GM23248 (cell line): ENCODE results near the gene UBC. TPM values are rescaled to one million over a fixed set of nuclear protein-coding genes. Genes with fewer than 3 reads are reported as not detected.

Experiments used
- DNase-seq: peaks from one replicate; pipeline ENCODE4 v3.0.0-alpha.2; 2015
- H2AFZ ChIP-seq: fragments of 200-600 bp; sonication (generic); 2 replicates; pipeline ENCODE4 v1.6.1; 2016; ENCODE audit warnings: antibody characterized with exemption
- H3F3A ChIP-seq: fragments of 200-600 bp; sonication (generic); 2 replicates; pipeline ENCODE4 v1.6.1; 2016; ENCODE audit warnings: mild to moderate bottlenecking, antibody characterized with exemption, mixed run types; ENCODE audit not compliant: insufficient read depth
- H3K27ac ChIP-seq: fragments of 200-600 bp; sonication (generic); 2 replicates; pipeline ENCODE4 v1.5.1; 2016; ENCODE audit warnings: mild to moderate bottlenecking
- H3K27me3 ChIP-seq: fragments of 200-600 bp; sonication (generic); replicated peaks from 2 replicates; pipeline ENCODE4 v1.6.1; 2016; ENCODE audit warnings: mild to moderate bottlenecking; ENCODE audit not compliant: insufficient read depth
- H3K36me3 ChIP-seq: fragments of 200-600 bp; sonication (generic); 2 replicates; pipeline ENCODE4 v1.6.1; 2016; ENCODE audit warnings: low read depth, mild to moderate bottlenecking
- H3K4me1 ChIP-seq: fragments of 200-600 bp; sonication (generic); 2 replicates; pipeline ENCODE4 v1.6.1; 2016; ENCODE audit warnings: mild to moderate bottlenecking; ENCODE audit not compliant: insufficient read depth
- H3K4me2 ChIP-seq: fragments of 200-600 bp; sonication (generic); one replicate; pipeline ENCODE4 v1.6.1; 2016; ENCODE audit warnings: mild to moderate bottlenecking; ENCODE audit not compliant: unreplicated experiment
- H3K4me3 ChIP-seq: fragments of 200-600 bp; sonication (generic); 2 replicates; pipeline ENCODE4 v1.5.1; 2016; ENCODE audit warnings: mild to moderate bottlenecking
- H3K79me2 ChIP-seq: fragments of 200-600 bp; sonication (generic); 2 replicates; pipeline ENCODE4 v1.6.1; 2016; ENCODE audit warnings: mild to moderate bottlenecking; ENCODE audit not compliant: insufficient read depth
- H3K9ac ChIP-seq: fragments of 200-600 bp; sonication (generic); 2 replicates; pipeline ENCODE4 v1.6.1; 2016; ENCODE audit warnings: mild to moderate bottlenecking
- H3K9me2 ChIP-seq: fragments of 200-600 bp; sonication (generic); 2 replicates; pipeline ENCODE4 v1.6.1; 2016; ENCODE audit warnings: mixed run types, mild to moderate bottlenecking, moderate library complexity; ENCODE audit not compliant: insufficient read depth
- H3K9me3 ChIP-seq: fragments of 200-600 bp; sonication (generic); one replicate; pipeline ENCODE4 v1.6.1; 2017; ENCODE audit warnings: low read depth
- H4K20me1 ChIP-seq: fragments of 200-600 bp; sonication (generic); 2 replicates; pipeline ENCODE4 v1.6.0; 2016; ENCODE audit not compliant: insufficient read depth
- EZH2 ChIP-seq: fragments of 200-600 bp; sonication (generic); IDR thresholded peaks from 2 replicates; pipeline ENCODE4 v1.6.1; 2018; ENCODE audit warnings: antibody characterized with exemption, mild to moderate bottlenecking; ENCODE audit not compliant: insufficient read depth, poor library complexity, severe bottlenecking
- EZH2phosphoT487 ChIP-seq: fragments of 200-600 bp; sonication (generic); IDR thresholded peaks from 2 replicates; pipeline ENCODE4 v1.6.1; 2018; ENCODE audit warnings: antibody characterized with exemption, moderate library complexity, mild to moderate bottlenecking, low read depth; ENCODE audit not compliant: insufficient read depth
- WGBS, 2 experiments: methylation state at CpG; one replicate each; pipeline ENCODE4 v1.1.6; 2015 to 2017; ENCODE audit warnings: low lambda C conversion rate in 2 of 2, low coverage in 1 of 2; ENCODE audit errors: missing lambda C conversion rate in 2 of 2; 5-methylcytosine and 5-hydroxymethylcytosine counted together
- in situ Hi-C: fragments of 300-500 bp; cut with MboI; formaldehyde crosslinking; loops from 2 replicates; pipeline ENCODE4 v1.15.0; 2020
- polyA plus RNA-seq: library from polyadenylated mRNA; unstranded; fragments of >200 nt; fragmentation: Nextera tagmentation; extraction: Ambion mirVana; gene quantifications from 2 replicates; pipeline ENCODE4 v1.2.1, GENCODE V29; 2016
- total RNA-seq: library from RNA; depleted of rRNA; stranded (reverse); fragments of >200 nt; shearing (Covaris generic); gene quantifications from 2 replicates; pipeline ENCODE4 v1.2.3, GENCODE V29; 2014

UBC gene
- total and polyA plus RNA-seq, 2 experiments from 2014 or later = 1,490 to 1,496 TPM

DNA sequence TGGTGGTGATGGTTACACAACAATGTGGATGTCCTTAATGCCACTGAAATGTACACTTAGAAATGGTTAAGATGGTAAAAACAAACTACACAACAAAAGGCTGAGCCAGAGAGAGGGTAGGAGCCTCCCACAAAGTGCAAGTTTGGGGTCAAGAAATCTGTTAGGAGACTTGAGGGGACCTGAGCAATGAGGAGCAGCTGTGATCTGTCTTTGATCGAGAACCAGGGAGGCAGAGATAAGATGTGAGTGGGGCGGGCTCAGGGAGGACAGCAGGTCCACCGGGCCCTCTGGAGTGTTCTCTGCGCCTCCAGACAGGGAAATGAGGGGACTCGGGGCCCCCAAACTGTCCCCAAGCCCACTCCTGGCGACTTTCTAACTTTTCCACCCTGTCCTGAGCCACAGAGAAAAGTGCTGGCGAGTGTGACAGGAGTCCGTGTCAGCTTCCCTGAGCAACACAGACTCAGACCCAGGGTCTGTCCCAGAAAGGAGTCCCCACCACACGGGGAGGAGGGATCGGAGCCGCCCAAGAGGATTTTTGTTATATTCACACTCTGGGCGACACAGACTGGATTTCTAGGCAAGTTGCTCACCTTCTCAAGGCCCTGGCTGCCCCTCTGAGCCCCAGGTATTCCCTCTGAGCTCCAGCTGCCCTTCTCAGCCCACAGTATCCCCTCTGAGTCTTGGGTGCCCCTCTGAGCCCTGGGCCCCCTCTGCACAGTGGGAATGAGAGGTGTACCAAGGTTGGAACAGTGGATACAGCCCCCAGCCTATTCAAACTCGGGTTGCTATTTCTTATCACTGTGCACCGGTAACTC is 39.3 kb downstream of the UBC start:
- no peaks in the 10 kb centered on the region for H3K27me3 ChIP-seq
- H3K9me2 ChIP-seq = no peaks in the 10 kb centered on the region
- no peak overlapping the region for H3K4me2 ChIP-seq
- H4K20me1 ChIP-seq = no peaks in the 10 kb centered on the region
- no peaks in the 10 kb centered on the region for H3F3A ChIP-seq
- no peak overlapping the region for H3K27ac ChIP-seq
- H3K4me3 ChIP-seq = no peak overlapping the region
- no peak for DNase-seq
- no peak overlapping the region for H2AFZ ChIP-seq
- H3K36me3 ChIP-seq = no peaks in the 10 kb centered on the region
- no peaks in the 10 kb centered on the region for H3K79me2 ChIP-seq
- 78 to 80% methylated on average over 13 of the region's 14 CpGs for WGBS, 2 experiments
- in situ Hi-C loops = no loop called here
- no peaks in the 10 kb centered on the region for H3K4me1 ChIP-seq
- H3K9me3 ChIP-seq = no peaks in the 10 kb centered on the region
- no peak for TF ChIP-seq EZH2
- TF ChIP-seq EZH2phosphoT487 = no peak
- H3K9ac ChIP-seq = no peak overlapping the region

DNA sequence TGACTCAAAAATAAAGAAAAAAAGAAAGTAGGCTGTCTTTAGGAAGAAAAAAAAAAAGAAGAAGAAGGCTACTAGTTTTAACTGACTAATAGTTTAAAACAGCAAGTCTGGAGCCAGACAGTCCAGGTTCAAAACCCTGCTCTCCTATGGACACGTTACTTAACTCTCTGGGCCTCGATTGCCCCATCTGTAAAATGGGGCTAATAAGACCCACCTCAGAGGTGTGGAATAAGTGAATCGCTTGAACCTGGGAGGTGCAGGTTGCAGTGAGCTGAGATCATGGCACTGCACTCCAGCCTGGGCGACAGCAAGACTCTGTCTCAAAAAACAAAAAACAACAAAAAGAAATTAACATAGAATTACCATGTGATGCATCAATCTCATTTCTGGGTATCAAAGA is 40.3 kb downstream of the UBC start:
- no peaks in the 10 kb centered on the region for H3K27me3 ChIP-seq
- no peak overlapping the region for H3K9ac ChIP-seq
- in situ Hi-C loops = no loop called here
- no peak overlapping the region for H3K27ac ChIP-seq
- no peaks in the 10 kb centered on the region for H3F3A ChIP-seq
- H3K9me2 ChIP-seq = no peaks in the 10 kb centered on the region
- TF ChIP-seq EZH2 = no peak
- no peak for TF ChIP-seq EZH2phosphoT487
- DNase-seq = no peak
- H3K4me3 ChIP-seq = no peak overlapping the region
- no peaks in the 10 kb centered on the region for H3K9me3 ChIP-seq
- H3K4me1 ChIP-seq = no peaks in the 10 kb centered on the region
- WGBS, 2 experiments = 76 to 90% methylated on average over 4 of the region's 4 CpGs
- no peaks in the 10 kb centered on the region for H3K36me3 ChIP-seq
- no peak overlapping the region for H2AFZ ChIP-seq
- no peaks in the 10 kb centered on the region for H3K79me2 ChIP-seq
- H3K4me2 ChIP-seq = no peak overlapping the region
- no peaks in the 10 kb centered on the region for H4K20me1 ChIP-seq

DNA sequence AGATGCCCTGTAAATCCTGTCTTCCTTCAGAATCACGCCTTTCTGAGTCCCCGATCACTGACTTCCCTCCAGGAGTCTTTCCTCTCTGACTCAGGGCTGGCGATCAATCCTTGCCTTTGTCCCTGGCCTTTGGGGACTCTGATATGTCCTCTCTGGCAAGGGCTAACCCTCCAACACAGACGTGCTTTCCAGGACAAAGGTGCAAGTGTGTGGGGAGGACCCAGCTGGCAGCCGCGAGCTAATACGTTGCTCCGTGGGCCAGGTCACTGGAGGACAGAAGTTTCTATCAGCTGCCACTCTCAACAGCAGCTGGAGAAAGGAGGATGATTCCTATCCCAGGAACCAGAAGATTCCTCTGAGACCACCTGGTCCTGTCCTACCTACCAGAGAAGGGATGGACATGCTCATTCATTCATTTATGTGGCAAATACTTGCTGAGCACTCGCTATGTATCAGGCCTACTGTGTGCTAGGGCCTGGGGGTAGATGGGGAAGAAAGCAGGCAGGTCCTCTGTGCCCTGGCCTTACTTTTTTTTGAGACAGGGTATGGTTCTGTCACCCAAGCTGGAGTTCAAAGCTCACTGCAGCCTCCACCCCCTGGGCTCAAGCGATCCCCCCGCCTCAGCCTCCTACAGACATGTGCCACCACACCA is 42.3 kb downstream of the UBC start:
- no peak for DNase-seq
- no peaks in the 10 kb centered on the region for H3K79me2 ChIP-seq
- H3K27ac ChIP-seq = no peak overlapping the region
- no peak overlapping the region for H3K4me3 ChIP-seq
- H3K36me3 ChIP-seq = no peaks in the 10 kb centered on the region
- no peak overlapping the region for H3K9ac ChIP-seq
- no peaks in the 10 kb centered on the region for H3F3A ChIP-seq
- no peaks in the 10 kb centered on the region for H3K27me3 ChIP-seq
- TF ChIP-seq EZH2phosphoT487 (no peak), EZH2 (no peak)
- no peaks in the 10 kb centered on the region for H3K9me2 ChIP-seq
- H3K4me1 ChIP-seq = no peaks in the 10 kb centered on the region
- H2AFZ ChIP-seq = no peak overlapping the region
- no peaks in the 10 kb centered on the region for H3K9me3 ChIP-seq
- no peak overlapping the region for H3K4me2 ChIP-seq
- H4K20me1 ChIP-seq = no peaks in the 10 kb centered on the region
- 86 to 88% methylated on average over 11 of the region's 11 CpGs for WGBS, 2 experiments
- in situ Hi-C loops = no loop called here

DNA sequence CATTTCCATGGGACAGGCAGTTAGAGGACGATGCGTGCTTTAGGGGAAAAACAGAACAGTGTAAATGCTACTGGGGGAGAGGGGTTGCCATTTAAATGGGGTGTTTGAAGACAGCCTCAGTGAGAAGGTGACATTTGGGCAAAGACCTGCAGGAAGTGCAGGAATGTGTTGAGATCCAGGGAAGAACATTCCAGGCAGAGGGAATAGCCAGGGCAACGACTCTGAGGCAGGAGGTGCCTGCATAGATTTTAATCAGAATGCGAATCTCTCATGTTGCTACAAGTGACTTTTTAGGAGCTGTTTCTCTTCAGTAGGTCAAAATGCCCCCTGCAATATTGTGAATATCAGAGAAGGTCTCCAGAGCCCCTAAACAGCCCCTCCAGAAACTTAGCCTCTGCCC is 43.2 kb downstream of the UBC start:
- Histone ChIP-seq H3K27ac (no peak overlapping the region), H3K4me1 (no peaks in the 10 kb centered on the region), H3F3A (no peaks in the 10 kb centered on the region), H3K27me3 (no peaks in the 10 kb centered on the region), H3K79me2 (no peaks in the 10 kb centered on the region), H3K4me3 (no peak overlapping the region), H3K9ac (no peak overlapping the region), H4K20me1 (no peaks in the 10 kb centered on the region), H3K9me3 (no peaks in the 10 kb centered on the region), H2AFZ (no peak overlapping the region), H3K36me3 (no peaks in the 10 kb centered on the region), H3K4me2 (no peak overlapping the region), H3K9me2 (no peaks in the 10 kb centered on the region)
- DNase-seq = no peak
- in situ Hi-C loops = no loop called here
- WGBS, 2 experiments = 98% methylated on average over 4 of the region's 4 CpGs
- TF ChIP-seq EZH2 = no peak
